RWPE1 (cell line): ENCODE data around the gene BPIFA2.
A peak's percentile ranks its signal among the peaks of the same experiment; 100 is the strongest.
"Not testable (repeated sequence)": the region's sequence is repeated elsewhere in the genome, so short reads cannot be mapped to it uniquely, and the experiment has no call there.

Experiments
- CTCF ChIA-PET: fragments of 350-600 bp; sonication (Branson Sonifier 250); formaldehyde crosslinking; extraction: SDS; loops from one replicate; lab custom pipeline; 2021; lab: Yijun Ruan, JAX
- POLR2A ChIA-PET: fragments of 400-600 bp; formaldehyde crosslinking; extraction: SDS; loops from one replicate; lab custom pipeline; 2020; ENCODE audit warnings: antibody characterized with exemption; ENCODE audit not compliant: low non-redundant PET; lab: Yijun Ruan, JAX
- DNase-seq: peaks from one replicate; pipeline ENCODE4 v3.0.0; 2012; ENCODE audit warnings: low spot score
- H3K27ac ChIP-seq: fragments of 450-650 bp; 2 replicates; pipeline ENCODE4 v1.5.1; 2017
- TF ChIP-seq, protein P1 (sequence below): fragments of 450-650 bp; conservative IDR thresholded peaks from 2 replicates; pipeline ENCODE4 v1.5.1; 2017; ENCODE audit warnings: low read depth, mild to moderate bottlenecking

BPIFA2 gene

GRCh38 chr20:33167859-33168258 is at the start of gene BPIFA2:
TSS of gene BPIFA2 (plus strand) at chr20:33168159. CDS start at chr20:33169146, 987 bp downstream.
- ChIA-PET POLR2A (no interaction called here), CTCF (no interaction called here)
- TF ChIP-seq, protein P1, sequence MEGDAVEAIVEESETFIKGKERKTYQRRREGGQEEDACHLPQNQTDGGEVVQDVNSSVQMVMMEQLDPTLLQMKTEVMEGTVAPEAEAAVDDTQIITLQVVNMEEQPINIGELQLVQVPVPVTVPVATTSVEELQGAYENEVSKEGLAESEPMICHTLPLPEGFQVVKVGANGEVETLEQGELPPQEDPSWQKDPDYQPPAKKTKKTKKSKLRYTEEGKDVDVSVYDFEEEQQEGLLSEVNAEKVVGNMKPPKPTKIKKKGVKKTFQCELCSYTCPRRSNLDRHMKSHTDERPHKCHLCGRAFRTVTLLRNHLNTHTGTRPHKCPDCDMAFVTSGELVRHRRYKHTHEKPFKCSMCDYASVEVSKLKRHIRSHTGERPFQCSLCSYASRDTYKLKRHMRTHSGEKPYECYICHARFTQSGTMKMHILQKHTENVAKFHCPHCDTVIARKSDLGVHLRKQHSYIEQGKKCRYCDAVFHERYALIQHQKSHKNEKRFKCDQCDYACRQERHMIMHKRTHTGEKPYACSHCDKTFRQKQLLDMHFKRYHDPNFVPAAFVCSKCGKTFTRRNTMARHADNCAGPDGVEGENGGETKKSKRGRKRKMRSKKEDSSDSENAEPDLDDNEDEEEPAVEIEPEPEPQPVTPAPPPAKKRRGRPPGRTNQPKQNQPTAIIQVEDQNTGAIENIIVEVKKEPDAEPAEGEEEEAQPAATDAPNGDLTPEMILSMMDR = no peak
- H3K27ac ChIP-seq = no peak within 1 kb of the TSS
- DNase-seq = no peak

GRCh38 chr20:33119725-33120720 is 47.9 kb upstream of the BPIFA2 start:
- peak; percentile 76 for DNase-seq
- ChIA-PET POLR2A (no interaction called here), CTCF (interaction anchor here (0.5 to 0.7 kb wide), 2 partner anchors 60 to 140 kb away, joined by 3 to 6 read pairs; no protein-coding TSS in a partner anchor)
- H3K27ac ChIP-seq = no peak overlapping the region; the same call in 1 of the 2 replicates
- TF ChIP-seq, protein P1 = no peak

GRCh38 chr20:33120934-33121333 is 47.0 kb upstream of the BPIFA2 start:
- no peak overlapping the region for H3K27ac ChIP-seq
- no peak for DNase-seq
- TF ChIP-seq, protein P1 = no peak
- ChIA-PET CTCF (no interaction called here), POLR2A (no interaction called here)

GRCh38 chr20:33122297-33122696 is 45.7 kb upstream of the BPIFA2 start:
- POLR2A ChIA-PET, DNase-seq, H3K27ac ChIP-seq: not testable (repeated sequence)
- CTCF ChIA-PET = interaction anchor here (0.7 kb wide), 1 partner anchor 843 kb away, joined by 3 read pairs; no protein-coding TSS in a partner anchor

DNA sequence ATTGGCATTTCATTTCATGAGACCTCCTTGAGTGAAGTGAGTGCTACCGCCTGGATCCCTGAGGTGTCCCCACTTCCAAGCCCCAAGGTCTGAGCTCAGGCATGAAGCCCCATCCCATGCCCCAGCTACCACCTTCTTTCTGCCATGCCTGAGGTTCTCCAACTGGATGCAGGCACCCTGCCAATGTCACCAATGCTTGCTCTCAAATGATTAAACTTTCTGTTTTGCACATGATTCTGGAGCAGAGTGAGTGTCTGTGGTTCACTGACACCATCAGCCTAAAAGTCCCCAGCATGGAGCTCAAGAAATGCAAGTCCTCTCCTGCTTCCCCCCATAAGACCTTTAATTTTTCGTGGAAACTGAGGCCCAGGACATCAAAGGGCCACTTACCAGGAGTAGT is 43.7 kb upstream of the BPIFA2 start:
- CTCF ChIA-PET = interaction anchor here (0.5 to 0.7 kb wide), 2 partner anchors 163 to 259 kb away, joined by 3 read pairs; no protein-coding TSS in a partner anchor
- TF ChIP-seq, protein P1 = no peak
- DNase-seq = no peak
- POLR2A ChIA-PET = no interaction called here
- no peak overlapping the region for H3K27ac ChIP-seq

- CTCF ChIA-PET = no interaction called here
- POLR2A ChIA-PET = no interaction called here
- no peak overlapping the region for H3K27ac ChIP-seq
- no peak for DNase-seq
- TF ChIP-seq, protein P1 = no peak
Observed at GRCh38 chr20:33124994-33125393, 43.0 kb upstream of the BPIFA2 start.
